ENCODE results near the gene HDAC7. TPM values are rescaled to one million over a fixed set of nuclear protein-coding genes. Genes with fewer than 3 reads are reported as not detected.

HDAC7 gene
- total RNA-seq, 1 donor from 2014 or later: 93.2 TPM

- Mint-ChIP-seq H3K9me3 (ENCODE audit: low read depth) (no peaks in the 10 kb centered on the region), H3K27me3 (ENCODE audit: low read depth) (no peaks in the 10 kb centered on the region), H3K36me3 (ENCODE audit: low read depth) (no peaks in the 10 kb centered on the region), H3K27ac (ENCODE audit: unreplicated experiment) (peak overlapping the region; percentile 99), H3K4me3 (ENCODE audit: unreplicated experiment) (peak overlapping the region; percentile 93), H3K4me1 (ENCODE audit: low read depth) (peaks cover 80% of the 10 kb centered on the region)
- peak; percentile 94 for DNase-seq (ENCODE audit: low spot score)
- peak; percentile 6 for TF ChIP-seq CTCF (IDR thresholded peaks at IDR 0.05)
Observed at GRCh38 chr12:47820631-47821345, 1.1 kb upstream of the HDAC7 start.

- Mint-ChIP-seq H3K9me3 (ENCODE audit: low read depth) (no peaks in the 10 kb centered on the region), H3K4me1 (ENCODE audit: low read depth) (peaks cover 80% of the 10 kb centered on the region), H3K27ac (ENCODE audit: unreplicated experiment) (peak overlapping the region; percentile 85), H3K27me3 (ENCODE audit: low read depth) (no peaks in the 10 kb centered on the region), H3K36me3 (ENCODE audit: low read depth) (no peaks in the 10 kb centered on the region), H3K4me3 (ENCODE audit: unreplicated experiment) (peak overlapping the region; percentile 93)
- peak; percentile 88 for DNase-seq (ENCODE audit: low spot score)
- peak; percentile 67 for TF ChIP-seq CTCF (IDR thresholded peaks at IDR 0.05)
Observed at GRCh38 chr12:47819138-47819895, 386 bp downstream of the HDAC7 start.

- peak; percentile 82 for DNase-seq (ENCODE audit: low spot score)
- Mint-ChIP-seq H3K4me1 (ENCODE audit: low read depth) (peaks cover 80% of the 10 kb centered on the region), H3K4me3 (ENCODE audit: unreplicated experiment) (peak overlapping the region; percentile 89), H3K36me3 (ENCODE audit: low read depth) (no peaks in the 10 kb centered on the region), H3K27me3 (ENCODE audit: low read depth) (no peaks in the 10 kb centered on the region), H3K27ac (ENCODE audit: unreplicated experiment) (peak overlapping the region; percentile 85), H3K9me3 (ENCODE audit: low read depth) (no peaks in the 10 kb centered on the region)
- TF ChIP-seq CTCF (IDR thresholded peaks at IDR 0.05): no peak
Observed at GRCh38 chr12:47818467-47819137, 1.1 kb downstream of the HDAC7 start.

- Mint-ChIP-seq H3K4me3 (ENCODE audit: unreplicated experiment) (peak overlapping the region; percentile 89), H3K36me3 (ENCODE audit: low read depth) (no peaks in the 10 kb centered on the region), H3K4me1 (ENCODE audit: low read depth) (peaks cover 81% of the 10 kb centered on the region), H3K9me3 (ENCODE audit: low read depth) (no peaks in the 10 kb centered on the region), H3K27ac (ENCODE audit: unreplicated experiment) (peak overlapping the region; percentile 85), H3K27me3 (ENCODE audit: low read depth) (no peaks in the 10 kb centered on the region)
- DNase-seq (ENCODE audit: low spot score): peak; percentile 68
- TF ChIP-seq CTCF (IDR thresholded peaks at IDR 0.05): no peak
Observed at GRCh38 chr12:47818007-47818376, 1.7 kb downstream of the HDAC7 start.

All from chondrocyte (in vitro differentiated cells).